ENCODE data around the gene CCR2. TPM values are rescaled to one million over a fixed set of nuclear protein-coding genes. Genes with fewer than 3 reads are reported as not detected.

The CCR2 gene
- polyA plus RNA-seq, 1 of the 3 experiments (the other 2 are of a cell fraction), result not detected

GRCh38 chr3:46321461-46322104 is 32.3 kb upstream of the CCR2 start (continued):
- TF ChIP-seq YY1 (IDR thresholded peaks at IDR 0.05; ENCODE audit: low read depth), result no peak
- TF ChIP-seq TCF12 (IDR thresholded peaks at IDR 0.05), result no peak
- no peak for TF ChIP-seq TAF1 (IDR thresholded peaks at IDR 0.05; ENCODE audit: borderline replicate concordance, low read depth, low read length)

- Histone ChIP-seq H3F3A (replicated peaks; ENCODE audit: insufficient read depth) (no peaks in the 10 kb centered on the region), H3K27ac (ENCODE audit: low read depth in 2 of 2, low read length in 1 of 2) (no peak overlapping the region), H3K9me3 (no peaks in the 10 kb centered on the region), H3K27me3 (ENCODE audit: insufficient read depth) (no peaks in the 10 kb centered on the region; the same call in 1 of the 2 replicates), H4K20me1 (ENCODE audit: insufficient read depth) (no peaks in the 10 kb centered on the region), H2AFZ (ENCODE audit: low read depth) (no peak overlapping the region), H3K4me3 (ENCODE audit: low read depth in 2 of 2, low read length in 1 of 2) (no peak overlapping the region), H3K4me2 (no peak overlapping the region), H3K4me1 (ENCODE audit: control insufficient read depth in 1 of 2, insufficient read depth in 2 of 2, low read depth in 1 of 2, low read length in 1 of 2) (no peaks in the 10 kb centered on the region), H3K9ac (no peak overlapping the region), H3K9me2 (no peaks in the 10 kb centered on the region), H3K36me3 (replicated peaks in 1 of 2; ENCODE audit: control insufficient read depth in 1 of 2, insufficient read depth in 2 of 2, low read length in 1 of 2) (no peaks in the 10 kb centered on the region), H3K79me2 (ENCODE audit: insufficient read depth) (no peaks in the 10 kb centered on the region)
- ChIA-PET POLR2A (no interaction called here), CTCF (no interaction called here)
- DNase-seq, result no peak
- 0% methylated on average over 2 of the region's 2 CpGs for WGBS (ENCODE audit: low lambda C conversion rate)
- TF ChIP-seq FOSL2 (IDR thresholded peaks at IDR 0.05; ENCODE audit: borderline replicate concordance, low read depth) (no peak), TAF1 (IDR thresholded peaks at IDR 0.05; ENCODE audit: borderline replicate concordance, low read depth, low read length) (no peak), MXI1 (IDR thresholded peaks at IDR 0.05; ENCODE audit: low read depth, low read length) (no peak), EZH2phosphoT487 (IDR thresholded peaks at IDR 0.05; ENCODE audit: borderline replicate concordance, low read depth) (no peak), POLR2AphosphoS5 (IDR thresholded peaks at IDR 0.05; ENCODE audit: low read depth, low read length) (no peak), TEAD4 (IDR thresholded peaks at IDR 0.05; ENCODE audit: borderline replicate concordance, insufficient read depth) (no peak), MEF2A (IDR thresholded peaks at IDR 0.05; ENCODE audit: borderline replicate concordance, low read depth) (no peak), YY1 (IDR thresholded peaks at IDR 0.05; ENCODE audit: low read depth) (no peak), TCF12 (IDR thresholded peaks at IDR 0.05) (no peak), GABPA (IDR thresholded peaks at IDR 0.05; ENCODE audit: low read depth) (no peak), PBX3 (IDR thresholded peaks at IDR 0.05) (no peak), NRF1 (IDR thresholded peaks at IDR 0.05; ENCODE audit: low read depth, low read length) (no peak), SIN3A (IDR thresholded peaks at IDR 0.05; ENCODE audit: borderline replicate concordance, low read depth, low read length) (no peak)
- TF ChIP-seq, protein P1, sequence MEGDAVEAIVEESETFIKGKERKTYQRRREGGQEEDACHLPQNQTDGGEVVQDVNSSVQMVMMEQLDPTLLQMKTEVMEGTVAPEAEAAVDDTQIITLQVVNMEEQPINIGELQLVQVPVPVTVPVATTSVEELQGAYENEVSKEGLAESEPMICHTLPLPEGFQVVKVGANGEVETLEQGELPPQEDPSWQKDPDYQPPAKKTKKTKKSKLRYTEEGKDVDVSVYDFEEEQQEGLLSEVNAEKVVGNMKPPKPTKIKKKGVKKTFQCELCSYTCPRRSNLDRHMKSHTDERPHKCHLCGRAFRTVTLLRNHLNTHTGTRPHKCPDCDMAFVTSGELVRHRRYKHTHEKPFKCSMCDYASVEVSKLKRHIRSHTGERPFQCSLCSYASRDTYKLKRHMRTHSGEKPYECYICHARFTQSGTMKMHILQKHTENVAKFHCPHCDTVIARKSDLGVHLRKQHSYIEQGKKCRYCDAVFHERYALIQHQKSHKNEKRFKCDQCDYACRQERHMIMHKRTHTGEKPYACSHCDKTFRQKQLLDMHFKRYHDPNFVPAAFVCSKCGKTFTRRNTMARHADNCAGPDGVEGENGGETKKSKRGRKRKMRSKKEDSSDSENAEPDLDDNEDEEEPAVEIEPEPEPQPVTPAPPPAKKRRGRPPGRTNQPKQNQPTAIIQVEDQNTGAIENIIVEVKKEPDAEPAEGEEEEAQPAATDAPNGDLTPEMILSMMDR (IDR thresholded peaks at IDR 0.05), result no peak
Measured at GRCh38 chr3:46324036-46324435, 29.9 kb upstream of the CCR2 start.
